Brain pericyte (primary cell): Measurements from ENCODE around the gene RBM22.

ENCODE experiments used
- DNase-seq: peaks from one replicate; pipeline ENCODE4 v3.0.0-alpha.2; 2012; ENCODE audit warnings: low read depth, low spot score

Gene RBM22

GRCh38 chr5:150651924-150652671 lies 48.8 kb downstream of the RBM22 start:
- DNase-seq, result no peak

GRCh38 chr5:150651382-150651781 lies 49.5 kb downstream of the RBM22 start:
- no peak for DNase-seq

DNA sequence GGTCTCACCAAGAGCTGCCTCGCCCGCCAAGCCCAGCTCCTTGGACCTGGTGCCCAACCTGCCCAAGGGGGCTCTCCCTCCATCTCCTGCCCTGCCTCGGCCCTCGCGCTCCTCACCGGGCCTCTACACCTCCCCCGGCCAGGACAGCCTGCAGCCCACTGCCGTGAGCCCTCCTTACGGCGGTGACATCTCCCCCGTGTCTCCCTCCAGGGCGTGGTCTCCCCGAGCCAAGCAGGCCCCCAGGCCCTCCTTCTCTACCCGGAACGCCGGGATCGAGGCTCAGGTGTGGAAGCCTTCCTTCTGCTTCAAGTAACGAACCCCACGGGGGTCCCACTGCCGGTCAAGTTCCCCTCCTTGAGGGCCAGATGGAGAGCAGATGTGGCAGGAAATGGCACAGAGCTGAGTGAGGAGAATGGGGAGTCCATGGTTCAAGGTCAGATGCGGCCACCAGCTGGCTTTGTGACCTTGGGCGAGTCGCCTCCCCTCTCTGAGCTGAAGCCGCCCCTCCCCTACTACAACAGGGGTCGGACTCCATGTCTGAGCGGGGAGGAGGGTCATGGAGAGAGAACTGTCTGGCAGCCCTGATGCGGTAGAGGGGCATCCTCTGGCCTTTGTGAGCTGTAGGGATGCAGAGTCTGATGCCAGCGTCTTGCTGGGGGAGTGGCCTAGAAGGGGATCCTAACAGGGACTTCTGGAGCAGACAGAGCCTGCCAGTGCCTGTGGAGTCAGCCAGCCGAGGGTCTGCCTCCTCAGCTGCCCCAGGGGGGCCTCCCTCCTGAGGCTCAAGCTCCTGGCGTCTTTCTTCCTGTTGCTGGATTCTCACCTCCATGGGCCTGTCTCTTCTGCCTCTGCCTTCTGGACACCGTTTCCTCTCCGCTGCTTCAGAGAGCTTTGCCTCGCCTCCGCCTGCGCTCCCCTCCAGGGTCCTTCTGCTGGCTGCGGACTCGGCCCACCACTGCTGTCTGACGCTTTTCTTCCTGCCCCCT lies 50.5 kb downstream of the RBM22 start:
- no peak for DNase-seq

- DNase-seq, result no peak
These were observed 51.5 kb downstream of the RBM22 start for GRCh38 chr5:150649108-150650020.

GRCh38 chr5:150648294-150649107 lies 52.4 kb downstream of the RBM22 start:
- no peak for DNase-seq

DNA sequence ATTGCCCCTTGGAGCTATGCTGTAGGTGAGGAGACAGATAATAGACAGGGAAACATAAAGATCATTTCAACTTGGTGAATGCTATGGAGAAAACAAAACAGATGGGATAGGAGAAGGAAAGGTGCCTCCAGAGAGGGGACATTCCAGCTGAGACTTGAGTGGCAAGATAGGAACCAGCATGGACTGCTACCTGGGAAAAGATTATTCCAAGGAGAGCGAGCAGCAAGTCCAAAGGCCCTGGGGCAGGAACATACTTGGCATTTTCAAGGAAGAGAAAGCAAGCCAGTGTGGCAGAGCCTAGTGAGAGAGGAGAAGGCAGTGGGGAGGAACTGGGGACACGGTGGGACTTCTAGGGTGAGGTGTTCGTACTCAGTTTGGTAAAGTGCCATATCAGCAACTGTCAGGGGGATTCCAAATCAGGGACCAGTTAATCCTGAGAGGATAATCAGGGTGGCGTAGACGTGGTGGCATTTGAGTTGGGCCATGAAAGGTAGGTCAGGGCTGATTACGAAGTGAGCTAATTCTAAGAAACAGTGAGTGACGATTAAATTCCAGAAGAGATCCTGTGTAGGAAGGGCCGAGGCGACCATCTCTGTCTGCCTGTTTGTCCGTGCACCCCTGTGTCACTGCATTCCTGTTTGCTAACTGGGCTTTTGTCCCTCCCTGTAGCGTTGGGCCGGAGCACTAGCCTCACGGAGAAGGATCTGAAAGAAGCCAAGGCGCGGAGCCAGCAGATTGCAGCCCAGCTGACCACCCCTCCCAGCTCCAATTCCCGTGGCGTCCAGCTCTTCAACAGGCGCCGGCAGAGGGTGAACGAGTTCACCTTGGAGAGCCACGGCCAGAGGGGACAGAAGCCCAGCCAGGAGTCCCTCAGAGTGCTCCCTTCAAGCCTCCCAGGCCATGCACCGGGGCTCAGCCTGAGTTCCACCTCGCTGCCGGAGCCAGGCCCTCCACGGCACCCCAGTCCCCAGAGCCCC lies 53.3 kb downstream of the RBM22 start:
- no peak for DNase-seq

DNA sequence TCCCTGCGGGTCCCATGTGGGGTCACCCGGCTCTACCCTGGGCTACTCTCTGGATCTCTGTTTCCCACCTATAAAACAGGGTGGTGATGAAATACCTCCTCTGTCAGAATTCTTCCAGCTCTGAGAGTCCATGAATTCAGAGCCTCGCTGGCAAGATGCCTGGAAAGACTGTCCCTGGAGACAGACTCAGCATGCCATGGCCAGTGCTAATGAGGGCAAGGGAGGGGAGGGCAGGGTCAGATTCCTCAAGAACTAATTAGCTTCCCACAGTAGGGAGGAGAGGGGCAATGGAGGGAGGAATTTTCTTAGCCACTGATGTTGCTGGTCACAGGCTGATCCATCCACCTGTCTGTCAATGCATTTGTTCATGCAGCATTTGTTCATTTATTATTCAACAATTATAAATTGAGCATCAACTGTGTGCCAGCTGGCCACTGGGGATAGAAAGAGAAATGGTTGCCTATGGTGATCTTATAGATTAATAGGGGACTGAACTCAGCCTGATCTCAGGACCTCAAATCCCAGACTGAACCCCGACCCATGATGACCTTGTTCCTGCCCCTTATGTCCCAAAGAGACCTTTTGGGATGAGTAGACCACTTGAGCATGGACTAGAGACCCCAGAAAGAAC lies 55.7 kb downstream of the RBM22 start:
- DNase-seq, result no peak

DNA sequence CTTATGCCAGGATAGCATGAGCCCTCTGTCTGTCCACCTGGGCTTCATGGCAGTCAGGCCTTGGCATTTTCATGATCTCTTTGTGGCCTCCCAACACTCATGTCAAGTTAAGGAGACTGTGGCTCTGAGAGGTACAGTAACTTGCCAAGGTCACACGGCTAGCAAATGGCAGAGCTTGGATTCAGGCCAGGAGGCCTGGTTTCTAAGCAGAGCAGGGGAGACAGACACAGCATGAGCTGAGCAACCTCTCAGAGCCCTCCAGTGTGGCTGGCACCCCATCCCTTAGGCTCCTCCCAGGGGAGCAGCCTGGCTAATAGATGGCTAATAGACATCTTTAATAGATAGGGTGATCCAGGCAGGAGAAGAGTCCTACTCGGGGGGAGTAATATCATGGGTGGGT lies 56.3 kb downstream of the RBM22 start:
- DNase-seq, result no peak

DNA sequence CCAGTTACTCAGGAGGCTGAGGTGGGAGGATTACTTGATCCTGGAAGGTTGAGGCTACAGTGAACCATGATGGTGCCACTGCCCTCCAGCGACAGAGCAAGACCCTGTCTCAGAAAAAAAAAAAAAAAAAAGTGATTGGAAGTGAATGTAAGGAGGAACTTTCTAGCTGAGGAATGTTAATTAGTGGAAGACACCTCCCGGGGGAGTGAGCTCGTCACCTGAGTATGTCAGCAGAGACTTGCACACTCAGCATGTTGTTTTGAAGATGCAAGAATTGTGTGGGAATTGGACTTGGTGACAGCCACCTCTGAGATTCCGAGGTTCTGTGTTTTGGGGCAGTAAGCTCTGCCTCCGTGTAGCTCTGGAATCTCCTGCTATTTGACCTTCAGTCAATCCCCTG lies 56.8 kb downstream of the RBM22 start:
- no peak for DNase-seq

DNA sequence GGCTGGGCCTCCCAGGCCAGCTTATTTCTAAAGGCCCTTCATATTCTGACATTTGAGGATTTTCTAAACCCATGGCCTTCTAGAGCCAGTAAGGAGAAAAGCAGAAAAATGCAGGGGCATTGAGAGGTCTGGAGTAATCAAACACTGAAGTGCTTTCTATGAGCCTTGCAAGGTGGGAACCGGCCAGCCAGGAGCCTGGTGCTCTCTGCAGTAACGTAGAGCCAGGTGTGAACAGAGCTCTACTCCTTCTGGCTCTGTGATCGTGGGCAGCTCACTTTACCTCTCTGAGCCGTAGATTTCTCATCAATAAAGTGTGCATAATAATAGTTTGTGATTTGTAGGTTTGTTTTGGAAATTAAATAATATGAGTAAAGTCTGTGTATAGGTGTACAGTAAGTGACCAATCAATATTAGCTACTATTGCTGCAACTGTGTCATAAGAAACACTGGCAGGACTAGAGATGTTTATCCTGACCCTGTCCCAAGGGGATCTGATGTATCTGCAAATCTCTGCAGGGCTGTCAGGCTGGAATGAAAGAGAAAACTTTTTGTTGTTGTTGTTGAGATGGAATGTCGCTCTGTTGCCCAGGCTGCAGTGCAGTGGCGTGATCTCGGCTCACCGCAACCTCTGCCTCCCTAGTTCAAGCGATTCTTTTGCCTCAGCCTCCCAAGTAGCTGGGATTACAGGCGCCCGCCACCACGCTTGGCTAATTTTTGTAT lies 57.7 kb downstream of the RBM22 start:
- DNase-seq, result no peak

- no peak for DNase-seq
These were observed 58.3 kb downstream of the RBM22 start for GRCh38 chr5:150642567-150642927.

GRCh38 chr5:150641824-150642566 lies 58.9 kb downstream of the RBM22 start:
- DNase-seq, result no peak

DNA sequence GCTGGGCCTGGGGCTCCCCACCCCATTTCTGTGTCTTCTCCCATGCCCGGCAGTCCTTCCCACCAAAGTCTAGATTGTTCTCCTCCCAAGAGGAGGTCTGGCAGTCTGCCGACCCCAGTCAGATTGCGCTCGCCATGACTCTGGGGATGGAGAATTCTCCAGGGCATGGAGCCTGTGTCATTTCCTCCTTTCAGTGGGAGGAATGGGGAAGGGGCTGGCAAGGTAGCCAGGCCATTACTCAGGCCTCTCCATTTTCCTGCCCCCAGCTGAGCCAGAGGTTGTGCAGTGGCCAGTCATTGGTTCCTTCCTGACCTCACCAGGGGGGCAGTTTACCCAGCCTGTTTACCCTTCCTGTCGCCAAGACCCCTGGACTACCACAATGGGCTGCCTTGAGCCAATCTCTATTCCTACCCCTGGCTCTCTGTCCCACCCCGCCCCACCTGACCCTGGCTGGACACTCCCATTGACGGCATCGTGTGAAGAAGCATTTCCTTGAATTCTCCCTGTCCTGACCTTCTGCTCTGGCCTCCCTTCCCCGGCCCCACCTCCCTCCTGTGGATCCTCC lies 59.8 kb downstream of the RBM22 start:
- no peak for DNase-seq
